Measurements from ENCODE around the gene SEC24C. TPM values are rescaled to one million over a fixed set of nuclear protein-coding genes. Genes with fewer than 3 reads are reported as not detected.

Gene SEC24C
- total and polyA plus RNA-seq, 2 of the 4 experiments (the other 2 are of a cell fraction): 74.2 to 88.9 TPM

DNA sequence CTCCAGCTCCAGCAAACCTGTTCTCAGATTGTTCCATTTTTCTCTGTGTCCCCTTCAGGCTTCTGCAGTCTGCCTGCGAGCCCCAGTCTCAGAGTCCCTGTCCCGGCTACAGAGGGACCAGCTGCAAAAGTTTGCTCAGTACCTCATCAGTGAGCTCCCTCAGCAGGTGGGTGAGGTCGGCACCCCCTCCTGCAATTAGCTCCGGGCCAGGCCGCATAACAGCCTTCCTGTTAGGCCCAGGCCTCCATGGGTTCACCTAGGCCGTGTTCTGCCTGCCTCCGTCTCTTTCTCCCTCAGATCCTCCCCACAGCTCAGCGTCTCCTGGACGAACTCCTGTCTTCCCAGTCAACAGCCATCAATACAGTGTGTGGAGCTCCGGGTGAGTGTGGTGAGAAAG, 45.5 kb downstream of the SEC24C start:
- no peak overlapping the region for H3K4me2 ChIP-seq (ENCODE audit: low read depth, low read length)
- H3K4me3 ChIP-seq (ENCODE audit: insufficient read depth, low read depth, low read length): no peak overlapping the region
- H2AFZ ChIP-seq (replicated peaks; ENCODE audit: low read length, poor library complexity): no peak overlapping the region
- H3K4ac ChIP-seq (ENCODE audit: low read depth, low read length): no peak overlapping the region
- H3K23ac ChIP-seq (ENCODE audit: low read depth, low read length): no peak overlapping the region
- H3K9me3 ChIP-seq (ENCODE audit: control insufficient read depth, insufficient read depth, low read length): no peaks in the 10 kb centered on the region
- H4K5ac ChIP-seq (ENCODE audit: low read depth, low read length): no peak overlapping the region
- DNase-seq (no peak), ATAC-seq (ENCODE audit: low read depth) (no peak)
- no peak overlapping the region for H2AK9ac ChIP-seq (replicated peaks; ENCODE audit: low read depth, low read length, poor library complexity)
- H2AK5ac ChIP-seq (ENCODE audit: low read depth, low read length): no peak overlapping the region
- in situ Hi-C loops (cut with MboI; ENCODE audit: low sequenced_read_pairs): no loop called here
- H3K56ac ChIP-seq (ENCODE audit: extremely low read depth, insufficient read depth, low read length): no peak overlapping the region
- dilution Hi-C loops (cut with HindIII; ENCODE audit: low sequenced_read_pairs, unreplicated experiment): no loop called here
- H2BK120ac ChIP-seq (ENCODE audit: low read depth, low read length): no peak overlapping the region
- no peak overlapping the region for H3K9ac ChIP-seq (ENCODE audit: low read depth, low read length)
- no peaks in the 10 kb centered on the region for H3K27me3 ChIP-seq (ENCODE audit: control insufficient read depth, insufficient read depth, low read length)
- H3K14ac ChIP-seq (replicated peaks; ENCODE audit: low read depth, low read length): no peak overlapping the region
- H3K36me3 ChIP-seq (ENCODE audit: control insufficient read depth, insufficient read depth, low read length): peaks cover 57% of the 10 kb centered on the region
- no peak overlapping the region for H2BK15ac ChIP-seq (ENCODE audit: low read depth, low read length)
- no peak overlapping the region for H3K18ac ChIP-seq (ENCODE audit: low read depth, low read length)
- H4K91ac ChIP-seq (ENCODE audit: insufficient read depth, low read depth, low read length): no peak overlapping the region
- WGBS, 2 experiments (ENCODE audit: extremely low coverage in 2 of 2, insufficient read length in 1 of 2): 90% methylated on average over 2 of the region's 10 CpGs; no CpG with 5 or more reads in 1 of the 2 experiments
- BruUV-seq (replicated peaks): no TSS peak
- intact Hi-C loops (cut with micrococcal nuclease): no loop called here
- TF ChIP-seq BHLHE40 (IDR thresholded peaks at IDR 0.05; ENCODE audit: low read depth, low read length) (no peak), MXI1 (IDR thresholded peaks at IDR 0.05; ENCODE audit: borderline replicate concordance, low read depth, low read length) (no peak), MAZ (IDR thresholded peaks at IDR 0.05; ENCODE audit: borderline replicate concordance, low read depth, low read length) (no peak), RAD21 (IDR thresholded peaks at IDR 0.05; ENCODE audit: low read length) (no peak), MAFK (IDR thresholded peaks at IDR 0.05; ENCODE audit: low read depth, low read length) (no peak), RFX5 (IDR thresholded peaks at IDR 0.05; ENCODE audit: low read depth, low read length) (no peak), FOS (IDR thresholded peaks at IDR 0.05; ENCODE audit: low read depth, low read length) (no peak), CHD1 (IDR thresholded peaks at IDR 0.05; ENCODE audit: low read depth, low read length) (no peak), RCOR1 (IDR thresholded peaks at IDR 0.05; ENCODE audit: insufficient replicate concordance, low read length) (no peak), CEBPB (IDR thresholded peaks at IDR 0.05; ENCODE audit: low read depth, low read length) (no peak)
- TF ChIP-seq, protein P1, sequence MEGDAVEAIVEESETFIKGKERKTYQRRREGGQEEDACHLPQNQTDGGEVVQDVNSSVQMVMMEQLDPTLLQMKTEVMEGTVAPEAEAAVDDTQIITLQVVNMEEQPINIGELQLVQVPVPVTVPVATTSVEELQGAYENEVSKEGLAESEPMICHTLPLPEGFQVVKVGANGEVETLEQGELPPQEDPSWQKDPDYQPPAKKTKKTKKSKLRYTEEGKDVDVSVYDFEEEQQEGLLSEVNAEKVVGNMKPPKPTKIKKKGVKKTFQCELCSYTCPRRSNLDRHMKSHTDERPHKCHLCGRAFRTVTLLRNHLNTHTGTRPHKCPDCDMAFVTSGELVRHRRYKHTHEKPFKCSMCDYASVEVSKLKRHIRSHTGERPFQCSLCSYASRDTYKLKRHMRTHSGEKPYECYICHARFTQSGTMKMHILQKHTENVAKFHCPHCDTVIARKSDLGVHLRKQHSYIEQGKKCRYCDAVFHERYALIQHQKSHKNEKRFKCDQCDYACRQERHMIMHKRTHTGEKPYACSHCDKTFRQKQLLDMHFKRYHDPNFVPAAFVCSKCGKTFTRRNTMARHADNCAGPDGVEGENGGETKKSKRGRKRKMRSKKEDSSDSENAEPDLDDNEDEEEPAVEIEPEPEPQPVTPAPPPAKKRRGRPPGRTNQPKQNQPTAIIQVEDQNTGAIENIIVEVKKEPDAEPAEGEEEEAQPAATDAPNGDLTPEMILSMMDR (conservative IDR thresholded peaks at IDR 0.05; ENCODE audit: low read depth, low read length): no peak
- TF ChIP-seq, protein P2, sequence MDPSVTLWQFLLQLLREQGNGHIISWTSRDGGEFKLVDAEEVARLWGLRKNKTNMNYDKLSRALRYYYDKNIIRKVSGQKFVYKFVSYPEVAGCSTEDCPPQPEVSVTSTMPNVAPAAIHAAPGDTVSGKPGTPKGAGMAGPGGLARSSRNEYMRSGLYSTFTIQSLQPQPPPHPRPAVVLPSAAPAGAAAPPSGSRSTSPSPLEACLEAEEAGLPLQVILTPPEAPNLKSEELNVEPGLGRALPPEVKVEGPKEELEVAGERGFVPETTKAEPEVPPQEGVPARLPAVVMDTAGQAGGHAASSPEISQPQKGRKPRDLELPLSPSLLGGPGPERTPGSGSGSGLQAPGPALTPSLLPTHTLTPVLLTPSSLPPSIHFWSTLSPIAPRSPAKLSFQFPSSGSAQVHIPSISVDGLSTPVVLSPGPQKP (IDR thresholded peaks at IDR 0.05; ENCODE audit: borderline replicate concordance, low read depth, low read length): no peak
- TF ChIP-seq, protein P3, sequence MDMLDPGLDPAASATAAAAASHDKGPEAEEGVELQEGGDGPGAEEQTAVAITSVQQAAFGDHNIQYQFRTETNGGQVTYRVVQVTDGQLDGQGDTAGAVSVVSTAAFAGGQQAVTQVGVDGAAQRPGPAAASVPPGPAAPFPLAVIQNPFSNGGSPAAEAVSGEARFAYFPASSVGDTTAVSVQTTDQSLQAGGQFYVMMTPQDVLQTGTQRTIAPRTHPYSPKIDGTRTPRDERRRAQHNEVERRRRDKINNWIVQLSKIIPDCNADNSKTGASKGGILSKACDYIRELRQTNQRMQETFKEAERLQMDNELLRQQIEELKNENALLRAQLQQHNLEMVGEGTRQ (IDR thresholded peaks at IDR 0.05; ENCODE audit: low read depth, low read length): no peak
- H2BK5ac ChIP-seq (ENCODE audit: low read depth, low read length, poor library complexity, severe bottlenecking): no peak overlapping the region
- no peak overlapping the region for H2BK20ac ChIP-seq (ENCODE audit: low read depth, low read length)
- no peak overlapping the region for H4K8ac ChIP-seq (ENCODE audit: low read depth in 2 of 2, low read length in 2 of 2)
- H3K79me1 ChIP-seq (ENCODE audit: low read depth in 1 of 2, low read length in 2 of 2): peaks cover 18 to 55% of the 10 kb centered on the region in 2 experiments
- ChIA-PET CTCF (no interaction called here), POLR2A (ENCODE audit: unreplicated experiment) (no interaction called here)
- no peak overlapping the region for H3K27ac ChIP-seq (ENCODE audit: insufficient read depth, low read length)
- peaks cover 37% of the 10 kb centered on the region for H4K20me1 ChIP-seq (ENCODE audit: insufficient read depth, low read length)
- peaks cover 3% of the 10 kb centered on the region; the same call in 1 of the 2 replicates for H3K4me1 ChIP-seq (ENCODE audit: control insufficient read depth, insufficient read depth, low read length)
- H3K9me1 ChIP-seq (ENCODE audit: insufficient read depth, low read length): peaks cover 13% of the 10 kb centered on the region; the same call in 1 of the 2 replicates

Data from IMR-90 (cell line).